ENCODE data around the gene MROH2A.
"Not testable (repeated sequence)": the region's sequence is repeated elsewhere in the genome, so short reads cannot be mapped to it uniquely, and the experiment has no call there.

The MROH2A gene

GRCh38 chr2:233746475-233747282 lies 31.5 kb upstream of the MROH2A start:
- DNase-seq (ENCODE audit: extremely low read depth, low read depth), result no peak
- no peak overlapping the region for H3K4me3 ChIP-seq (replicated peaks; ENCODE audit: low read depth, low read length)
- TF ChIP-seq, protein P1, sequence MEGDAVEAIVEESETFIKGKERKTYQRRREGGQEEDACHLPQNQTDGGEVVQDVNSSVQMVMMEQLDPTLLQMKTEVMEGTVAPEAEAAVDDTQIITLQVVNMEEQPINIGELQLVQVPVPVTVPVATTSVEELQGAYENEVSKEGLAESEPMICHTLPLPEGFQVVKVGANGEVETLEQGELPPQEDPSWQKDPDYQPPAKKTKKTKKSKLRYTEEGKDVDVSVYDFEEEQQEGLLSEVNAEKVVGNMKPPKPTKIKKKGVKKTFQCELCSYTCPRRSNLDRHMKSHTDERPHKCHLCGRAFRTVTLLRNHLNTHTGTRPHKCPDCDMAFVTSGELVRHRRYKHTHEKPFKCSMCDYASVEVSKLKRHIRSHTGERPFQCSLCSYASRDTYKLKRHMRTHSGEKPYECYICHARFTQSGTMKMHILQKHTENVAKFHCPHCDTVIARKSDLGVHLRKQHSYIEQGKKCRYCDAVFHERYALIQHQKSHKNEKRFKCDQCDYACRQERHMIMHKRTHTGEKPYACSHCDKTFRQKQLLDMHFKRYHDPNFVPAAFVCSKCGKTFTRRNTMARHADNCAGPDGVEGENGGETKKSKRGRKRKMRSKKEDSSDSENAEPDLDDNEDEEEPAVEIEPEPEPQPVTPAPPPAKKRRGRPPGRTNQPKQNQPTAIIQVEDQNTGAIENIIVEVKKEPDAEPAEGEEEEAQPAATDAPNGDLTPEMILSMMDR (IDR thresholded peaks at IDR 0.05; ENCODE audit: low read depth, low read length, missing control alignments), result no peak

DNA sequence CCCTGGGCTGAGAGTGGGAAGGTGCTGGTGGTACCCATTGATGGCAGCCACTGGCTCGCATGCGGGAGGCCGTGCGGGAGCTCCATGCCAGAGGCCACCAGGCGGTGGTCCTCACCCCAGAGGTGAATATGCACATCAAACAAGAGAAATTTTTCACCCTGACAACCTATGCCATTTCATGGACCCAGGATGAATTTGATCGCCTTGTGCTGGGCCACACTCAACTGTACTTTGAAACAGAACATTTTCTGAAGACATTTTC lies 30.9 kb upstream of the MROH2A start:
- DNase-seq (ENCODE audit: extremely low read depth, low read depth), result no peak
- TF ChIP-seq, protein P1 (IDR thresholded peaks at IDR 0.05; ENCODE audit: low read depth, low read length, missing control alignments), result no peak
- H3K4me3 ChIP-seq (replicated peaks; ENCODE audit: low read depth, low read length), result no peak overlapping the region

GRCh38 chr2:233750689-233751088 lies 27.4 kb upstream of the MROH2A start:
- H3K4me3 ChIP-seq (replicated peaks; ENCODE audit: low read depth, low read length); DNase-seq (ENCODE audit: extremely low read depth, low read depth): not testable (repeated sequence)

GRCh38 chr2:233751212-233752009 lies 26.7 kb upstream of the MROH2A start:
- H3K4me3 ChIP-seq (replicated peaks; ENCODE audit: low read depth, low read length); DNase-seq (ENCODE audit: extremely low read depth, low read depth): not testable (repeated sequence)

- TF ChIP-seq, protein P1 (IDR thresholded peaks at IDR 0.05; ENCODE audit: low read depth, low read length, missing control alignments), result no peak
- DNase-seq (ENCODE audit: extremely low read depth, low read depth), result no peak
- H3K4me3 ChIP-seq (replicated peaks; ENCODE audit: low read depth, low read length), result no peak overlapping the region
Observed at GRCh38 chr2:233754872-233755611, 23.1 kb upstream of the MROH2A start.

GRCh38 chr2:233756429-233757081 lies 21.6 kb upstream of the MROH2A start:
- no peak for DNase-seq (ENCODE audit: extremely low read depth, low read depth)
- H3K4me3 ChIP-seq (replicated peaks; ENCODE audit: low read depth, low read length), result no peak overlapping the region
- TF ChIP-seq, protein P1 (IDR thresholded peaks at IDR 0.05; ENCODE audit: low read depth, low read length, missing control alignments), result no peak

DNA sequence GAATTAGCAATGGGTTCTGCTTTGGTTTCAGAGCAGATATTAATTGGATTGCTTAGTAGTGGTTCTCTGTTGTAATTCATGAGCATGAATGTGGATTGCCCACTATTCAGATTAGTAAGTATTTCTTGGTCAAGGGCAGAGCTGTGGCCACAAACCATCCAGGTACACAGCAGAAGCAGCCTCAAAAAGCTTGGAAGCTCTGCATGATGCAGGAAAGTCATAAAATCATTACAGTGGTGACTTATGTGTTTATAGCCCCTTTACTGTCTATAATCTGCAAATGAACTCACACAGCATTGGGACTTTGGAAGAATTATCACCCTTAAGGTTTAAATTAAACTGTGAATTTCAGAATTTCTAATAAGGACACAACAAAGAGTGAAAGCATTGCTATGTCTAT lies 20.0 kb upstream of the MROH2A start:
- TF ChIP-seq, protein P1 (IDR thresholded peaks at IDR 0.05; ENCODE audit: low read depth, low read length, missing control alignments), result no peak
- DNase-seq (ENCODE audit: extremely low read depth, low read depth), result no peak

More for the DNA sequence above, 20.0 kb upstream of the MROH2A start:
- H3K4me3 ChIP-seq (replicated peaks; ENCODE audit: low read depth, low read length), result no peak overlapping the region

Data from HFF-Myc (cell line).